HEK293T (cell line): ENCODE results near the gene KLHL41.

Experiments used
- NFRKB ChIP-seq: fragments of 450-650 bp; IDR thresholded peaks from 2 replicates; pipeline ENCODE4 v1.6.1; 2016; ENCODE audit warnings: mild to moderate bottlenecking, moderate library complexity
- SP1 ChIP-seq: fragments of 450-650 bp; IDR thresholded peaks from 2 replicates; pipeline ENCODE4 v1.6.1; 2017

GRCh38 chr2:169573160-169573973 is 63.9 kb downstream of the KLHL41 start, which contains the start of gene FASTKD1:
- TF ChIP-seq SP1 (no peak), NFRKB (no peak)
